Ishikawa (cell line): ENCODE measurements around the gene LONRF2.

Experiments
- CEBPB ChIP-seq: IDR thresholded peaks from 2 replicates; pipeline ENCODE4 v1.6.1; 2012
- CREB1 ChIP-seq: IDR thresholded peaks from 2 replicates; pipeline ENCODE4 v1.6.1; 2012; ENCODE audit warnings: low read depth
- EGR1 ChIP-seq: IDR thresholded peaks from 2 replicates; pipeline ENCODE4 v1.6.1; 2012
- EP300 ChIP-seq: IDR thresholded peaks from 2 replicates; pipeline ENCODE4 v1.6.1; 2012; ENCODE audit warnings: borderline replicate concordance
- FOXM1 ChIP-seq: IDR thresholded peaks from 2 replicates; pipeline ENCODE4 v1.6.1; 2012; ENCODE audit warnings: low read depth, borderline replicate concordance
- NFIC ChIP-seq: IDR thresholded peaks from 2 replicates; pipeline ENCODE4 v1.6.1; 2012
- RAD21 ChIP-seq: IDR thresholded peaks from 2 replicates; pipeline ENCODE4 v1.6.1; 2012; ENCODE audit warnings: low read depth
- TAF1 ChIP-seq: IDR thresholded peaks from 2 replicates; pipeline ENCODE4 v1.6.1; 2012; ENCODE audit warnings: low read depth, mild to moderate bottlenecking
- TCF12 ChIP-seq: IDR thresholded peaks from 2 replicates; pipeline ENCODE4 v1.6.1; 2012; ENCODE audit warnings: low read depth
- TEAD4 ChIP-seq: IDR thresholded peaks from 2 replicates; pipeline ENCODE4 v1.6.1; 2012
- YY1 ChIP-seq: IDR thresholded peaks from 2 replicates; pipeline ENCODE4 v1.6.1; 2012; ENCODE audit warnings: low read depth
- ZBTB7A ChIP-seq: IDR thresholded peaks from 2 replicates; pipeline ENCODE4 v1.6.1; 2012; ENCODE audit warnings: low read depth
- TF ChIP-seq, protein P1 (sequence below): IDR thresholded peaks from 2 replicates; pipeline ENCODE4 v1.6.1; 2012
- TF ChIP-seq, protein P2 (sequence below): IDR thresholded peaks from 2 replicates; pipeline ENCODE4 v1.6.1; 2012
- TF ChIP-seq, protein P3 (sequence below): IDR thresholded peaks from 2 replicates; pipeline ENCODE4 v1.6.1; 2012; ENCODE audit warnings: low read depth, mild to moderate bottlenecking

Gene LONRF2

DNA sequence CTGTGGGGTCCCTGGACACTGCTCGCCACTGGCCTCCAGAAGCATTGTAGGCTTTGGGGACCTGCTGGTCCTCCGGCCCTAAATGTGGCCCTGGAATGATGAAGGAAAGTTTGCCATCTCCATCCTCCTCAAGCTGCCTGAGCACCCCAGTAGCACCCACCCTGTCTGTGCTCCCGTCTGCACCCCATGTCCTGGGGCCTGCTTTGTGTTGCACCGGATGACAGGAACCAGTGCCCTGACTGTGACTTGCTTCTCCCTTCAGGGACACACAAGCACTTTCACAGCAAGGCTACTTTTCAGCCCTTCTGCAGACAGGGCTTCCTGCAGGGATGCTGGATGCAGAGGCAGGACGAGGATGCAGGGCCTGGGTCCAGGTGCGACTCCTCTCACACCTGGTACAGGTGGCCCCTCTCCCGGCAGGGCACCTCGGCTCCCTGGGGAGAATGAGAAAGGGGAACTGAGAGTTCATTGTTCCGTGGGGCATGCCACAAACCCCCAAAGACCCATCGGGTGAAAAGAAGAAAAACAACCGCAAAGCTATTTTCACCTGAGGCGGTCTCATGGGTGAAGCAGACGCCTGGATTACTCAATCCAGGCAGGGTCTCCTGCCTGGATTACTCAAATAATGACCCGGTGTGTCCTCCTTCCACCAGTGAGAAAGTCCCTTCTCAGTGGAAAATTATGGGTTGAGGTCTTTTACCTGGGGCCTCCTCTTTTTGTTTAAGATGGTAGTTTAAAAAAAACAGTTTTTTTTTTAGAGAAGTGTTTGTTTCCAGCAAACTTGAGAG lies 74.9 kb downstream of the LONRF2 start:
- TF ChIP-seq, protein P1, sequence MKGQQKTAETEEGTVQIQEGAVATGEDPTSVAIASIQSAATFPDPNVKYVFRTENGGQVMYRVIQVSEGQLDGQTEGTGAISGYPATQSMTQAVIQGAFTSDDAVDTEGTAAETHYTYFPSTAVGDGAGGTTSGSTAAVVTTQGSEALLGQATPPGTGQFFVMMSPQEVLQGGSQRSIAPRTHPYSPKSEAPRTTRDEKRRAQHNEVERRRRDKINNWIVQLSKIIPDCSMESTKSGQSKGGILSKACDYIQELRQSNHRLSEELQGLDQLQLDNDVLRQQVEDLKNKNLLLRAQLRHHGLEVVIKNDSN, result no peak

DNA sequence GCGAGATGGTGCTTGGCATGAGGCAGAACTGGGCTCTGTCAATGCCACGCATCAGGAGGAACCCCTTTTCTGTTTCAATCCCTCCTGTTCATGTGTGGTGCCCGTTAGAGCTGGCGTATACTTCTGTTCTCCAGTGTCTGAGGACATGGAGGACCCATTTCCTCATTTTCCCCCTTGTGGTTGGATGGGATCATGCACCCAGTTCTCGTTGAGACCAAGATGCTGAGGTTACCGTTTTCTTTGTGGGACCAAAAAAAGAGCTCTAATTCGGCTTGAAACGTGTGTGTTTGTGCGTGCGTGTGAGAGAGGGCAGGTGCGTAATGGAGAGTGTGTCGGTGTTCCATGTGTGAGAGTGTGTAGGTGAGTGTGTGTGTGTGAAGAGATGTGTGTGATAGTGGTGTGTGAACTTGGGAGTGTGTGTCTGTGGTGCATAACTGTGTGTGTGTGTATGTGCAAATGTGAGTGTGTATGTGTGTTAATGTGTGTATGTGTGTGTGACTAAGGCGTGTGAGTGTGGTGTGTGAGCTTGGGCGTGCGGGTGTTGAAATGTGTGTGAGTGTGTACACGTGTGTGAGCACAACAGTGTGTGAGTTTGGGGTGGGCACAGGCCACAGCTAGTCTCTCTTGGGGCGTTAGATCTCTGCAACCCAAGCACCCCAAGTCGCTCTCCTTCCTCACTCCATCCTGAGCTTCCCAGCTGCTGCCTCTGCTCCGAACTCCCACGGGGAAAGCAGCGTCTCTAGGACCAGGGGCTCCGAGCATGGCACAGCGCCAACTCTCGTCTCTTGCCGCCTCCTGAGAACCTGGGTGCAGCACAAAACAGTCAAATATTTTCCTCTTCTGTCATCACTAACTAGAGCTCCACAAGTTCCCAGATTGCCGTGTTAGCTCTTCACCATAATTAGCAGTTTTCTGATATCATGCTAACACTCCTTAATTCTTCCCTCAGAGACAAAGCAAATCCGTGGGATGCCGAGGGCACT lies 75.8 kb downstream of the LONRF2 start:
- TF ChIP-seq EP300, result no peak
- no peak for TF ChIP-seq NFIC

DNA sequence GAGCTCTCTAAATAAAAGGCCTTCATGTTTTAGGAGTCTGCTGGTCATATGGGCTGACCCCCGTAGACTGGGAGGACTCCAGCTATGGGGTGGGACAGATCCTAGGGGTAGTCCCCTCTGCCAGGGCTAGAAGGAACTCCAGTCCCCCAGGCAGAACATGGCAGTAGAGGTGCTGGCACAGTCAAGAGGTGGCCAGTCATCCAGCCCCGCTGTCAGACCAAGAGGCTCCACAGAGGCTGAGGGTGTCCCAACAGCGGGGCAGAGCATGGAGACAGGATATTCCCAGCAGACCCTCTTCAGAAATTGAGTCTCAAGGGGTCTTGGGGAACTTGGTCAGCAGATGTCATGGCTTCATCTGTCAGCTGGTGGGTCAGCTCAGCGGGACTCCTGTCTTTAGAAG lies 76.6 kb downstream of the LONRF2 start:
- TF ChIP-seq TAF1 (no peak), TCF12 (no peak), RAD21 (no peak), NFIC (no peak), EGR1 (no peak), TEAD4 (no peak), CEBPB (no peak), ZBTB7A (no peak), FOXM1 (no peak), YY1 (no peak), EP300 (no peak)
- TF ChIP-seq, protein P2, sequence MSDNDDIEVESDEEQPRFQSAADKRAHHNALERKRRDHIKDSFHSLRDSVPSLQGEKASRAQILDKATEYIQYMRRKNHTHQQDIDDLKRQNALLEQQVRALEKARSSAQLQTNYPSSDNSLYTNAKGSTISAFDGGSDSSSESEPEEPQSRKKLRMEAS, result no peak
- TF ChIP-seq, protein P1, result no peak
- TF ChIP-seq, protein P3, sequence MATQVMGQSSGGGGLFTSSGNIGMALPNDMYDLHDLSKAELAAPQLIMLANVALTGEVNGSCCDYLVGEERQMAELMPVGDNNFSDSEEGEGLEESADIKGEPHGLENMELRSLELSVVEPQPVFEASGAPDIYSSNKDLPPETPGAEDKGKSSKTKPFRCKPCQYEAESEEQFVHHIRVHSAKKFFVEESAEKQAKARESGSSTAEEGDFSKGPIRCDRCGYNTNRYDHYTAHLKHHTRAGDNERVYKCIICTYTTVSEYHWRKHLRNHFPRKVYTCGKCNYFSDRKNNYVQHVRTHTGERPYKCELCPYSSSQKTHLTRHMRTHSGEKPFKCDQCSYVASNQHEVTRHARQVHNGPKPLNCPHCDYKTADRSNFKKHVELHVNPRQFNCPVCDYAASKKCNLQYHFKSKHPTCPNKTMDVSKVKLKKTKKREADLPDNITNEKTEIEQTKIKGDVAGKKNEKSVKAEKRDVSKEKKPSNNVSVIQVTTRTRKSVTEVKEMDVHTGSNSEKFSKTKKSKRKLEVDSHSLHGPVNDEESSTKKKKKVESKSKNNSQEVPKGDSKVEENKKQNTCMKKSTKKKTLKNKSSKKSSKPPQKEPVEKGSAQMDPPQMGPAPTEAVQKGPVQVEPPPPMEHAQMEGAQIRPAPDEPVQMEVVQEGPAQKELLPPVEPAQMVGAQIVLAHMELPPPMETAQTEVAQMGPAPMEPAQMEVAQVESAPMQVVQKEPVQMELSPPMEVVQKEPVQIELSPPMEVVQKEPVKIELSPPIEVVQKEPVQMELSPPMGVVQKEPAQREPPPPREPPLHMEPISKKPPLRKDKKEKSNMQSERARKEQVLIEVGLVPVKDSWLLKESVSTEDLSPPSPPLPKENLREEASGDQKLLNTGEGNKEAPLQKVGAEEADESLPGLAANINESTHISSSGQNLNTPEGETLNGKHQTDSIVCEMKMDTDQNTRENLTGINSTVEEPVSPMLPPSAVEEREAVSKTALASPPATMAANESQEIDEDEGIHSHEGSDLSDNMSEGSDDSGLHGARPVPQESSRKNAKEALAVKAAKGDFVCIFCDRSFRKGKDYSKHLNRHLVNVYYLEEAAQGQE, result no peak

DNA sequence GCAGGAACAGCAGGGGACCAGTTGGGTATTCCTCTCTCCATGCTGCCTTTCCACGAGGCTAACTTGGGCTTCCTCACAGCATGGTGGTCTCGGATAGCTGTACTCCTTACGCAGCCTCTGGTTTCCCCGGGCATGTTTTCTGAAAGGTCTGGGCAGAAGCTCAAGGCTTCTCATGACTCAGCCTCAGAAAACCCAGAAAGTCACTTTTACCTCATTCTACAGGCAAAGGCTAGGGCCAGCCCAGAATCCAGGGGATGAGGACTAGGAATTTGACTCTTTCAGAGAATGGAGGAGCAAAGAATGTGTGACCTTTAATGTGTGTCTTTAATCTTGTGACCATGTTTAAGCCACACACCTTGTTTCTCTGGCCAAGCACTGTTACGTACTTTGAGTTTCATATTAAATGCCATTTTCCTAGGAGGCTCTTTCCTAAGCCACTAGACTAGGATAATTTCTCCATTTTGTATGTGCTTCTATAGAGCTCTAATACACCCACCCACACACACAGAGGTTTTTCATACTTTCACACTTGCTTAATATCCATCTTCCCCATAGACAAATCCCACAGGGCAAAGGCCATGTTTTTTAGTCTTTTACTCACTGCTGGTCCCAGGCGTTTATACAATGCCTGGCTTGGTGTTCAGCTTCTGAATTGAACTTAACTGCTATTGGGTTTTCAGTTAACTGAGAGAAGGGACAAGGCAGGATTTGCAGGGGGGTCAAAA lies 77.3 kb downstream of the LONRF2 start:
- TF ChIP-seq RAD21, result no peak
- no peak for TF ChIP-seq NFIC
- TF ChIP-seq EP300, result no peak
- TF ChIP-seq, protein P2, result no peak
- TF ChIP-seq TEAD4, result no peak
- TF ChIP-seq, protein P3, result no peak
- TF ChIP-seq YY1, result no peak
- TF ChIP-seq, protein P1, result no peak
- no peak for TF ChIP-seq CEBPB
- no peak for TF ChIP-seq TCF12
- TF ChIP-seq FOXM1, result no peak
- no peak for TF ChIP-seq ZBTB7A
- TF ChIP-seq EGR1, result no peak
- TF ChIP-seq CREB1, result no peak
- no peak for TF ChIP-seq TAF1

DNA sequence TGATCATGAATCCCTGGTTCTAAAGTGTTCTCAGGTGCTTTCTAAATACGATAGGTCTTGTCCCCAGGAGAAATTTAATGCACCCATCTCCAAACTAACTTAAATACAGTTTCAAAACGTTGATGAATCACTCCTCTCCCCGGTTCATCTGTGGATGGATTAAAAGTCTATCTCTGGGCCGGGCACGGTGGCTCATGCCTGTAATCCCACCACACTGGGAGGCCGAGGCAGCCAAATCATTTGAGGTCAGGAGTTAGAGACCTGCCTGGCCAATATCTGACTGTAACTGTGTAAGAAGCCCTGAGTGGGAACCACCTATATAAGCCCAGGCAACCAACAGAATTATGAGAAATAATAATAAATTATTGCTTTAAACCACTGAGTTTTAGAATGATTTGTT lies 78.7 kb downstream of the LONRF2 start:
- TF ChIP-seq NFIC, result no peak
- TF ChIP-seq RAD21, result no peak
- no peak for TF ChIP-seq EP300
- no peak for TF ChIP-seq TEAD4
- no peak for TF ChIP-seq TCF12
- TF ChIP-seq, protein P1, result no peak
- TF ChIP-seq, protein P3, result no peak
- TF ChIP-seq CEBPB, result no peak
- no peak for TF ChIP-seq ZBTB7A
- TF ChIP-seq EGR1, result no peak
- TF ChIP-seq YY1, result no peak
- no peak for TF ChIP-seq TAF1
- TF ChIP-seq, protein P2, result no peak
- no peak for TF ChIP-seq FOXM1
- no peak for TF ChIP-seq CREB1
